Stimulated activated naive CD8-positive, alpha-beta T cell treated with anti-CD3 and anti-CD28 coated beads, Interleukin-15, Interleukin-2, amounts not matched to agents 100 U/mL and 50 U/mL, for 24 hours (primary cell): ENCODE measurements around the gene ERCC3.
"Not testable (repeated sequence)": the region's sequence is repeated elsewhere in the genome, so short reads cannot be mapped to it uniquely, and the experiment has no call there.

ENCODE experiments used
- ATAC-seq: fragments of 150-1000 bp; cut with Tn5 transposase; one replicate; pipeline ENCODE4 v1.10.0; 2021
- DNase-seq: peaks from one replicate; pipeline ENCODE4 v3.0.0; 2021

ERCC3 gene

DNA sequence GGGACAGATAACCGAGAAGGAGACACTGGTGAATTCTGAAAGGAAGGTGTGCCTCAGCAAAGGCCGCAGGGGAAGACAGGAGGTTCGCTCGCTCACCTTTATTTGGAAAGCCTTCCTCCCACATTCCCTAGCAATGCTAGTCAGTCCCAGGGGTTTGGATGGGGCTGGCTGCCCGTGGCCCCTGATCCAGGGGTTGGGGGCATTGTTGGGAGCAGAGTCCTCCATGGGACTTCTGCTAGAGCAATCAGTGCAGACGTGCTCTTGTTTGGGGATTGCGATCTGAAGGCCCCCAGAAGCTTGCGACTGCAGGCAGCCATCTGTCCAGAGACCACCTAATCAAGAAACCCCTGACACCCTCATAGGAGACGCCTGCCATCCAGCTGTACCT lies 67.8 kb downstream of the ERCC3 start:
- no peak for DNase-seq

DNA sequence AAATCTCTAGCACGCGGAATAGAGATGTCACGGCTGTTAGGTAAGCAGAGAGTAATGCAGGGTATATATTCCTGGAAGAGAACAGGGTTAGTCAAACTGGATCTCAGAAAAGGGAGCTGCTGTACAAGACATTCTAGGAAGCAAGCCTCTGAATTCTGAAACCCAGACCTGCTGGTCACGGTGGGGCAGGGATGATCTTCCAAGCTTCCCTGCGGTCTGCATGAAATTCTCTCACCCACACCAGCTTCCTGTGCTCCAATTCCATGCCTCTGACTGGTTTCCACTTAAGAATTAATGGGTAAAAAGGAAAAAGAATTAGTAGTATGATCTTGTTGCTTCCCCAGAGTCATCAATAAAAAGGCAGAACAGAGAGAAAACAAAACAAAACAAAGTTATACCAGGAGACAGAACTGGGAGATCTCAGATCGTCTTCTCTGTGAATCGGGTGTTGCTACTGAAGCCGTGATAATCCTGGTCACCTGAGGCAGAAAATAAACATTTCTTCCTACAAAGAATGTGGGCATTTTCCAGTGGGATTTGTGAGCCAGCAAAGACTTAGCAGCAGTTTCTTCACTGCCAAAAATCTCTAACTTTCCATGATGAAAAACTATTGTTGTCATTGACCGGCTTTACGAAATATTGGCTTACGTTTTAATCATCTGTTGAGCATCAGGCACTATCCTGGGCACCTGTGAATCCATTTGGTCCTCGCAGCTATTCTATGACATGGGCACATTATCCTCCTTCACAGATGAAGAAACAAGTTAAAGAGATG lies 68.6 kb downstream of the ERCC3 start:
- DNase-seq (no peak), ATAC-seq (no peak)

More for the DNA sequence above, 67.8 kb downstream of the ERCC3 start:
- no peak for ATAC-seq

DNA sequence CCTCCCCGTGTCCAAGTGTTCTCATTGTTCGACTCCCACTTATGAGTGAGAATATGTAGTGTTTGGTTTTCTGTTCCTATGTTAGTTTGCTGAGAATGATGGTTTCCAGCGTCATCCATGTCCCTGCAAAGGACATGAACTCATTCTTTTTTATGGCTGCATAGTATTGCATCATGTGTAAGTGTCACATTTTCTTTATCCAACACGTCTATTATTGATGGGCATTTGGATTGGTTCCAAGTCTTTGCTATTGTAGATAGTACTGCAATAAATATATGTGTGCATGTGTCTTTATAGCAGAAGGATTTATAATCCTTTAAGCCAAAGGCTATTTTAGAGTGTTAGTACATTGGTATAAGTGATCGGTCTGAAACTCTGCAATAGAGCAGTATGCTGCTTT lies 69.8 kb downstream of the ERCC3 start:
- not testable (repeated sequence) for DNase-seq, ATAC-seq

- no peak for DNase-seq
- ATAC-seq: no peak
Observed at GRCh38 chr2:127220768-127221527, 73.0 kb downstream of the ERCC3 start.

- DNase-seq: peak; percentile 22
- ATAC-seq: peak; percentile 45
Observed at GRCh38 chr2:127220102-127220767, 73.7 kb downstream of the ERCC3 start, which contains the start of gene CYP27C1. Gene CYP27C1 (minus strand): TSS chr2:127220299. CDS start chr2:127220270, 29 bp downstream.

DNA sequence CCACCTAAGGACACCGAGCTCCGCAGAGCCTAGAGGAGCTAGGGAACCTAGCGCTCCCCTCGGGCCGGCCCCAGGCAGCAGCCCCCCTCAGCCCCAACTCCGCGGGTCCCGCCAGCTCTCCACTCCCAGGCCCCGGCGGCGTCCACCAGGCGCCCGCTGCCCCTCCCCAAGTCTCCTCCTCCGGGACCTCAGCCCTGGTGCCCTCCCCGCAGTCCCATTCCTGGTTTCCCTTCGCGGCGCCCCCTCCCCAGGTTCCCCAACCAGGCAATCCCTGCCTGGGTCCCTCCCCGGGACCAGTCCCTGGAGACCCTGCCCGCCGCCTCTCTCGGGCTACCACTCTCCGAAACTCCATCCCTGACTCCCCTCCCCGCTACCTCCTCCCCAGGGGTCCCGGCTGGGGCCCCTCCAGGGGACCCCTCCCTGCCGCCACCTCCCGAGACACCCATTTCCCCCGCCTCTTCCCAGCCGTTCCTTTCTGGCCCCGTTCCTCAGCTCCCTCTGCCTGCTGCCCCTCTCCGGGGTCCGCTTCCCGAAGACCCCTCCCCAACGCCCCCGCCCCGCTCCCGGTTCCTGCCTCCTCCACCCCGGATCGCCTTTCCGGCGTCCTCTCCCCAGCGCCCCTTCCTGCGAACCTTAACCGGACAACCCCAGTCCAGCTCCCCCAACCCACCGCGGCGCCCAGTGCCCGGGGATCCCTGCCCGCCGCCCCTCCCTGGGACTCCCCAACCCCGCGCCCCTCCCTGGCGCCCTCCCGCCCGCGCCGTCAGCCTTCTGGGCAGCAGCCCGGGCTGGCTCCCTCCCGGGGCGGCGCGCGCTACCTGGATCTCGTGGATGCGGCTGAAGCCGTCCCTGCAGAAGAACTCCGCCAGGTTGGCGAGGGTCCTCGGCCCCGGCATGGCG lies 74.5 kb downstream of the ERCC3 start:
- peak; percentile 30 for ATAC-seq
- peak; percentile 21 for DNase-seq

- ATAC-seq: no peak
- DNase-seq: no peak
Observed at GRCh38 chr2:127218812-127219170, 75.2 kb downstream of the ERCC3 start.

DNA sequence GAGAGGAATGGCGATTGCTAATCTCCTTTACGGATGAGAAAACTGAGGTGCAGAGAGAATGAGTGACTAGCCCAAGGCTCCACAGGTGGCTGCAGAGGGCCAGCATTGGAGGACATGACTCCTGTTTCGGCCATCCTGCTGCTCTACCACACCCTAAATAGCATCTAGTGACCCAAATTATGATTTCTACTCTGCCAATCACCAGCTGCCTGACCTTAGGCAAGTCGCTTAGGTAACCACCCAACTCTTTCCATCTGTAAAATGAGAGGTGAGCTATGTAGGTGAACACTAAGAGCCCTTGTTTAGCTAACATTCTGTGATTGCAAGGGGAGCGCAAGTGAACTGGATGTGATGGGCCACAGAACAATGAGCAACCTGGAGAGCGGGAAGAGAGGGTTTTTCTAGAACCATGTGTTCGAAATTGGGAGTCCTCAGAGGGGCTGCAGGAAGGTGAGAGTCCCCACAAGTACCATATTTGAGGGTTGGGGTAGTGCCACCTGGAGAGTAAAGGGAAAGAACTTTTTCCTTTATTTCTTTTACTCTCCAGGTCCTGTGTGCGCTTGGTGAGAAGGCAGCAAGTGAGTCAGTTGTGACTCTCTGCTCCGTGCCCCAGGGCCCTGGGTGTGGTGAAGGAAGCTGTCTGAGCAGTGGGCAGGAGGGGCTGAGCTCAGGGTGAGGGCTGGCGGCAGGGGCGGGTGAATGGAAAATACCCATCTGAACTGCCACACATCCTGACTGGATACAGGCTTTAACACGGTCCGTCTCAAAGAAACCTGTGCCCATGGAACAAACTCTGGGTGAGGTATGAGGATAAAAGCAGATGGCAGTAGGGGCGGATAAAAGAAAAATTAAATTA lies 76.2 kb downstream of the ERCC3 start:
- ATAC-seq: peak; percentile 65

DNA sequence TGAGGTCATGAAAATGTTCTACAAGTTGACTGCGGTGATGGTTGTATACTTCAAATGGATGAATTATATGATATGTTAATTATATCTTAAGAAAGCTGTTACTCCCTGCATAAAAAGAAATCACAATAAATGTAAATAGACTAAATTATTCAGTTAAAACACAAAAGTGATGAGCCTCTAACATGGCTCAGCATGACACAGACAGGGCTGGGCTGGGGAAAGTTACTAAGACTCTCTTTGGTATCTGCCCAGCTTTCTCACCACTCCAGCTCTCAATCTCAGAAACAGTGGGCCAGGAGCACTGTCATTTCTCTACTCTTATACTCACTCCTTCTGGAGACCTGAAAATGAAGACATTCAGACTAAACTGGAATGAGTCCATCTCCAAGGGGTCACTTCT lies 77.4 kb downstream of the ERCC3 start:
- ATAC-seq: no peak
- DNase-seq: no peak

More for the DNA sequence above, 76.2 kb downstream of the ERCC3 start:
- DNase-seq: peak; percentile 38

GRCh38 chr2:127216095-127216494 lies 77.8 kb downstream of the ERCC3 start:
- no peak for DNase-seq
- ATAC-seq: no peak

DNA sequence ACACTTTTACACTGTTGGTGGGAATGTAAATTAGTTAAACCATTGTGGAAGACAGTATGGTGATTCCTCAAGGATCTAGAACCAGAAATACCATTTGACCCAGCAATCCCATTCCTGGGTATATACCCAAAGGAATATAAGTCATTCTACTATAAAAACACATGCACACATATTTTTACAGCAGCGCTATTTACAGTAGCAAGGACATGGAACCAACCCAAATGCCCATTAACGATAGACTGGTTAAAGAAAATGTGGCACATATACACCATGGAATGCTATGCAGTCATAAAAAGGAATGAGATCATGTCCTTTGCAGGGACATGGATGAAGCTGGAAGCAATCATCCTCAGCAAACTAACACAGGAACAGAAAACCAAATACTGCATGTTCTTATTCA lies 79.7 kb downstream of the ERCC3 start:
- not testable (repeated sequence) for ATAC-seq, DNase-seq

DNA sequence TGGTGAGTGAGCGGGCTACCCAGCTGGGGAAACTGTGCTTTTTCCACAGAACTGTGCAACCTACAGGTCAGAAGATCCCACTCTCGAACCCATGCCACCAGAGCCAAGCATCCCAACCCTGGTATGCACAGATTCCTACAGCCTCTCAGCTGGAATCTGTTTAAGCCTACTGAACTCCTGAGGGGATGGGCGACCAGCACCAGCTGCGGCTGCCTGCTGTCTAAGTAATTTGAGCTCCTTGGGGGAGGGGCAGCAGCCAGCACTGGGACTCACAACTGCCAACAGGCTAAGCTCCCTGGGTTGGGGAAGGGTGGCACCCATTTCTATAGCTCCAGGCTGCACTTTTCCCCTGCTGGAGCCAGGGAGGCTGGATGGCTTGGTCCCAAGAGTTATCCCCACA lies 85.6 kb downstream of the ERCC3 start:
- ATAC-seq: no peak
- DNase-seq: no peak
